Activated CD4-positive, alpha-beta T cell treated with anti-CD3 and anti-CD28 coated beads, Interleukin-2, amount 50 U/mL, for 48 hours (primary cell): ENCODE data around the gene C1orf159.
A peak's percentile ranks its signal among the peaks of the same experiment; 100 is the strongest.
"Not testable (repeated sequence)": the region's sequence is repeated elsewhere in the genome, so short reads cannot be mapped to it uniquely, and the experiment has no call there.

Experiments
- DNase-seq, 2 experiments: peaks; one replicate each; pipeline ENCODE4 v3.0.0-alpha.2; 2020

The C1orf159 gene

GRCh38 chr1:1079408-1080121, 36.3 kb downstream of the C1orf159 start:
- peak; percentile 48 to 52 for DNase-seq

- DNase-seq: not testable (repeated sequence)
Measured at GRCh38 chr1:1077396-1077795, 38.5 kb downstream of the C1orf159 start.

GRCh38 chr1:1075148-1075935, 40.5 kb downstream of the C1orf159 start:
- DNase-seq: no peak

- no peak for DNase-seq
Measured at GRCh38 chr1:1074631-1075147, 41.2 kb downstream of the C1orf159 start.

- no peak for DNase-seq
Measured at GRCh38 chr1:1073743-1074587, 41.9 kb downstream of the C1orf159 start, which contains the start of gene RNF223. Gene RNF223 (minus strand): TSS chr1:1074306. CDS start chr1:1072566, 1,740 bp downstream.

GRCh38 chr1:1072849-1073742, 42.8 kb downstream of the C1orf159 start:
- DNase-seq: no peak

- DNase-seq: no peak
Measured at GRCh38 chr1:1072299-1072848, 43.5 kb downstream of the C1orf159 start.

GRCh38 chr1:1071486-1072298, 44.2 kb downstream of the C1orf159 start:
- no peak for DNase-seq

- DNase-seq: no peak
Measured at GRCh38 chr1:1069711-1070676, 45.9 kb downstream of the C1orf159 start.

- DNase-seq: peak; percentile 88 to 89
Measured at GRCh38 chr1:1069056-1069710, 46.7 kb downstream of the C1orf159 start.

GRCh38 chr1:1068517-1069055, 47.3 kb downstream of the C1orf159 start:
- no peak for DNase-seq

GRCh38 chr1:1067860-1068516, 47.9 kb downstream of the C1orf159 start:
- DNase-seq: no peak

GRCh38 chr1:1067284-1067859, 48.5 kb downstream of the C1orf159 start:
- no peak for DNase-seq

- peak in 1 of 2 experiments; percentile 35 for DNase-seq
Measured at GRCh38 chr1:1066403-1067283, 49.2 kb downstream of the C1orf159 start.

GRCh38 chr1:1065940-1066304, 50.0 kb downstream of the C1orf159 start:
- not testable (repeated sequence) for DNase-seq

- no peak for DNase-seq
Measured at GRCh38 chr1:1065265-1065939, 50.5 kb downstream of the C1orf159 start.
